ENCODE results near the gene OR2Y1.

GRCh38 chr5:180696116-180696515 lies 43.7 kb downstream of the OR2Y1 start:
- TF ChIP-seq CTCF (conservative IDR thresholded peaks at IDR 0.05 in 1 of 2, IDR thresholded peaks at IDR 0.05 in 1 of 2; ENCODE audit: low read depth in 1 of 2, low read length in 2 of 2), result no peak
- no peak for TF ChIP-seq EZH2 (IDR thresholded peaks at IDR 0.05; ENCODE audit: low read length, missing control alignments)
